Activated CD8-positive, alpha-beta memory T cell treated with anti-CD3 and anti-CD28 coated beads for 1 hour (primary cell): ENCODE measurements around the gene SLC35E1.
"Not testable (repeated sequence)": the region's sequence is repeated elsewhere in the genome, so short reads cannot be mapped to it uniquely, and the experiment has no call there.

Source experiments
- DNase-seq, 2 donors: peaks; one replicate each; pipeline ENCODE4 v3.0.0-alpha.2; 2020; ENCODE audit warnings: low read depth in 1 of 2; ENCODE audit errors: extremely low read depth in 1 of 2

The SLC35E1 gene

DNA sequence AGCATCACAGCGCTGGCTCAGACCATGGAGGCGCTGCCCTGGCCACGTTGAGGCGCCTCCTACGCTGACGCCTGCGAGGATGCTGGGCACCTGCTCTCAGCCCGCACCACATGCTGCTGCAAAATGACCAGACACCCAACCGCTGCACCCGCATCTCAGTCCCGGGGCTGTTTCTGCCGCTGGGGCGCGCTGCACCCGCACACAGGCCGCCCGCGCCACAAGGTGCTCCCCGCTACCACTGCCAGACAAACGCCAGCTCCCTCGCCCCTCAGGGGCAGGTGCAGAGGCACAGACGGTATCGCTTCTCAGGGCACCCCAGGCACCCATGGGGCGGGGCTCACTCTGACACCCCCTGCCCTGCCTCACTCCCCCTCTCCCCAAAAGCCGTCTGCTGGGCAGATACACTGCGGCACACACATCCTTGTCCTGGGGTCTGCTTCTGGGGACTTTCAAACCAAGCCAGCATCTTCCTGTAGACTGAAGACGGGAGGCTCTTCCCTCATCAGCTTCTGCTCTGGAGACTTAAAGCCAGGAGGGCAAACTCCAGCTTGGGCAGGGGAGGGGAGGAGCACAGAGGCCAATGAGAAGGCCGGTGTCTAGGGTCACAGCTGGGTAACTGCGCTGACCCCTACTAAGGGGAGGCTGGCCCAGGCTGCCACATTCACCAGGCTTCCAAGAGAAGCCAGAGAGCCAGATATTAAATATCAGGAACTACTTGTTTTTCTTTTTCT is 46.3 kb downstream of the SLC35E1 start:
- no peak for DNase-seq

GRCh38 chr19:16524991-16525734 is 47.1 kb downstream of the SLC35E1 start:
- DNase-seq: no peak

DNA sequence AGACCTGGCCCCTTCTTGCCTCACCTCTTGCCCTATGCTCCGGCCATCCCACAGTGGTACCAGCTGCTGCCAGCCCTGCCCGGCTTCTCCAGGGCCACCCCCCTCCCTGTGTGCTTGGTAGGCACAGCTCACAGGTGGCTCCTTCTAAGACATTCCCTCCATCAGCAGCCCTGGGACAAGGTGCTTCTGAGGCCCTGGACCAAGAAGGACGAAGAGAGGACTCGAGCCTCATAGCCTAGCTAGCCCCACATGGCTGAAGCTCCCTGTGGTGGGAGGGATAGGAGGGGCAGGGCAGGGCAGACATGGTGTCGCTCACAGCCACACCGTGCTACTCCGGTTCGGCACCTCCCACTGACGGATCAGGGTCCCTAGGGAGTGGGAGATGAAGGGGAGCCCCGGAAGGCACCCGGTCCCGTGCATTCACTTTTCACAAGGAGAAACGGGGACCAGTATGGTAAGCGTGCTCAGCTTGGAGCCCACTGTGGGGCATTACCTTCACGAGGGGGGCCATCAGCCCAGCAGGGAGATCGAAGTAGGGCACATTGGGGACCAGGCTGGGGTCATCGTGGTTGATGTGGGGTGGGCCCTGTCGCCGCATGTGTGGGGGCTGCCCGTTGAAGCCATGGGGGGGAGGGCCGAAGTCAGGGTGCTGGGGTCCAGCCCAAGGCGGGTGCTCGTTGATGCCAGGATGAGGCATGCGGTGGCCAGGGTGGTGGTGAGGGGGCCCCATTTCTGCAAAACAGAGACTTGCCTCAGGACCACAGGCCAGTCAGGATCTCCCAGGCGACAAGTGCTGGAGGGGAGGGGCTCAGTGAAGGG is 49.4 kb downstream of the SLC35E1 start:
- DNase-seq: no peak

DNA sequence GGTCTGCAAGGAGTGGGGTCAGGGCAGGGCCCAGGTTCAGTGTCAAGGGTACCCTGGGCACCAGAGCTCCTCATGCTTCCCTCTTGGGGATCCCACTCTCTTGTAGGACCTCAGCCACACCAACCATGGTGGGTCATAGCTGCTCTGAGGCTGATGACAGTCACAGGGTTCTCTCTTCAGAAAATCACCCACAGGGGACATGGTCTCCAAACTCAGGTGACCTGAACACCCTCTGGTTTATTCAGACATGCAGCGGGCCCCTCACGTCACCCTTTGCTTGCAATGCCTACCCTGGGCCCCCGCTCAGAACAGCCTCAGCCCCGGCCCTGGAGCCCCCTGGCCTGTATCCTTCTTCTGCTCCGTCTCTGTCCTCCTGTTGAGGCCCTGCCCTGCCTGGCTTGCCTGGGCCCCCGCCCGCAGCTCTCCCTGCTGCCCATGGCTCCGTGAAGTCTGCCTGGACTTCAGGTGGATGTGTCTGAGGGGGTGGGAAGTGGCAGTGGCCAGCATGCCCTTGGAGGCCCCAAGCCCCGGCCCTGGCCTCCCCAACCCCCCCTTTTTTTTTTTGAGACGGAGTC is 50.4 kb downstream of the SLC35E1 start:
- no peak for DNase-seq

- no peak for DNase-seq
Measured at GRCh38 chr19:16520986-16521624, 51.1 kb downstream of the SLC35E1 start.

- DNase-seq: no peak
Measured at GRCh38 chr19:16520074-16520973, 51.9 kb downstream of the SLC35E1 start.

GRCh38 chr19:16519230-16519687 is 53.0 kb downstream of the SLC35E1 start:
- no peak for DNase-seq

- no peak for DNase-seq
Measured at GRCh38 chr19:16518483-16519229, 53.6 kb downstream of the SLC35E1 start.

DNA sequence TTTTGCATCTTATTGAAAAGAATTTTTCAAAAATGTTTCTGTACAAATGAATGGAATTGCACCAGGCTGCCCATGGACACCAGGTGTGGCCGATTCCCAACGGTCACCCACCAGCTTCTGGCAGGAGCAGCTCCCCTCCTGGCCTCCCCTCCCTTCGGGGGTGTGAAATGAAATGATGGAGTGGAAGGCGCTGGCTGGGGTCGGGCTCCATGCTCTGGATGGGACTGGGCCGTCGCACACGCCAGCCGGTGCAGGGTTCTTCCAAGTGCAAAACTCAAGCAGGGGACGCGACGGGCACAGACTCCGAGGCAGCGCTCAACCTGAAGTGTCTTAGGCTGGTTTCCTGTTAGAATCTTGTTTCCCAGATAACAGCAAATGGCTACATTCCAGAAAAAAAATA is 54.2 kb downstream of the SLC35E1 start:
- no peak for DNase-seq

DNA sequence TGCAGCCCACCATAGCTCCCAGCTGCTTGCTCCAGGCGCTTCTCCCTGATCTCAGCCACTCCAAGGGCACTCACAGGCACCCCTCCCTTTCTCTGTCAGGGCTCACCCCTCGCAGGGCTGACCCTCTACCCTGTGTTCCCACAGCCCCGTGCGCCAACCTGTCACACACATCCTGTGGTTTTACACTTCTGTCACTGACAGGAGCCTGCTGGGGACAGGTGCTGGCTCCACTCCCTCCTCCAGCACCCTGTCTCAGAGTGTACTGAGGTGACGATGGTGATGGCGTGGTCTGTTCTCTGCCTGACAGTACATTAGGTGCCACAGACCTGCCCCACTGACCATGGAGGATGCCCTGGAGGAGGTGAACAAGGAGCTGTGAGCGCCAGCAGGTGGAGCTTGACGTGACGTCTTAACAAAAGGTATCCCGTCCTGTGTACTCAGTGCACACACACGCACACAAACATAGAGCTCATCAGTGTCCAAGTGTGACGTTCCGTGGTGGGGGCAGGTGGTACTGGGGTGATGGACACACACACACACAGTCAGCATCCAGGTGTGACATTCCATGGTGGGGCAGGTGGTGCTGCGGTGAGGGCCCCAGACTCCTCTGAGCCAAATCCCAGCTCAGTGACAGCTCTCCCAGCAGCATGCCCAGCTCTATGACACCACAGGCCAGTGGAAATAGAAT is 55.1 kb downstream of the SLC35E1 start:
- DNase-seq: no peak

GRCh38 chr19:16516381-16516780 is 55.8 kb downstream of the SLC35E1 start:
- no peak for DNase-seq

- DNase-seq: no peak
Measured at GRCh38 chr19:16514383-16515019, 57.7 kb downstream of the SLC35E1 start.

DNA sequence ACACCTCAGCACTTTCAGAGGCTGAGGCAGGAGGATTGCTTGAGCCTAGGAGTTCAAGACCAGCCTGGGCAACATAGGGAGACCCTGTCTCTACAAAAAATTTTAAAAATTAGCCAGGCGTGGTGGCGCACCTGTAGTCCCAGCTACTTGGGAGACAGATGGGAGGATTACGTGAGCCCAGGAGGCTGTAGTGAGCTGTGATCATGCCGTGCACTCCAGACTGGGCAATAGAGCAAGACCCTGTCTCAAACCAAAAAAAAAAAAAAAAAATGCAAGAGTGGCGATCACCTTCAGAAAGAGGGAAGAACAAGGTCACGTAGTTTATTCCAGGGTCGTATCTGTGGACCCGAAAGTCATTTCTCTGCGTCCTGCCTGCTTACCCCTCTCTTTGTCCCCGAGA is 59.6 kb downstream of the SLC35E1 start:
- not testable (repeated sequence) for DNase-seq

- DNase-seq: no peak
Measured at GRCh38 chr19:16509141-16510061, 62.8 kb downstream of the SLC35E1 start.

DNA sequence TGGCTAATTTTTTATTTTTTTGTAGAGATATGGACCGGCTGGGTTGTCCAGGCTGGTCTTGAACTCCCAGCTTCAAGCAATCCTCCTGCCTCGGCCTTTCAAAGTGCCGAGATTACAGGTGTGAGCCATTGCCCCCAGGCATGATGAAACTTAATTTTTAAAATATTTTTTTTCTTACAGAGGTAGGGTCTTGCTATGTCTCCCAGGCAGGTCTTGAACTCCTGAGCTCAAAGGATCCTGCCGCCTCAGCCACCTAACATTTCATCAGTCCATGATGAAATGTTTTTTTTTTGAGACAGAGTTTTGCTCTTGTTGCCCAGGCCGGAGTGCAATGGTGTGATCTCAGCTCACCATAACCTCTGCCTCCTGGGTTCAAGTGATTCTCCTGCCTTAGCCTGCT is 63.7 kb downstream of the SLC35E1 start:
- no peak for DNase-seq

- DNase-seq: no peak
Measured at GRCh38 chr19:16506961-16507360, 65.3 kb downstream of the SLC35E1 start.

DNA sequence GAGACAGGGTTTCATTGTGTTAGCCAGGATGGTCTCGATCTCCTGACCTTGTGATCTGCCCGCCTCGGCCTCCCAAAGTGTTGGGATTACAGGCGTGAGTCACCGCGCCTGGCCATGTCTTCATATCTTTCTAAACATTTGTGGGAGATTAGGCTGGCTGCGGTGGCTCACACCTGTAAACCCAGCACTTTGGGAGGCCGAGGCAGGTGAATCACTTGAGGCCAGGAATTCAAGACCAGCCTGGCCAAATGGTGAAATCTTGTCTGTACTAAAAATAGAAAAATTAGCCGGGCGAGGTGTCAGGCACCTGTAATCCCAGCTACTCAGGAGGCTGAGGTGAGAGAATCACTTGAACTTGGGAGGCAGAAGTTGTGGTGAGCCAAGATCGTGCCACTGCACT is 66.1 kb downstream of the SLC35E1 start:
- not testable (repeated sequence) for DNase-seq
